ENCODE measurements around the gene SHISA3. TPM values are rescaled to one million over a fixed set of nuclear protein-coding genes. Genes with fewer than 3 reads are reported as not detected.
A peak's percentile ranks its signal among the peaks of the same experiment; 100 is the strongest.

The SHISA3 gene
- total RNA-seq, 6 donors from 2014 or later, result 0.76 to 5.9 (median 2.1) TPM; not detected in 1

DNA sequence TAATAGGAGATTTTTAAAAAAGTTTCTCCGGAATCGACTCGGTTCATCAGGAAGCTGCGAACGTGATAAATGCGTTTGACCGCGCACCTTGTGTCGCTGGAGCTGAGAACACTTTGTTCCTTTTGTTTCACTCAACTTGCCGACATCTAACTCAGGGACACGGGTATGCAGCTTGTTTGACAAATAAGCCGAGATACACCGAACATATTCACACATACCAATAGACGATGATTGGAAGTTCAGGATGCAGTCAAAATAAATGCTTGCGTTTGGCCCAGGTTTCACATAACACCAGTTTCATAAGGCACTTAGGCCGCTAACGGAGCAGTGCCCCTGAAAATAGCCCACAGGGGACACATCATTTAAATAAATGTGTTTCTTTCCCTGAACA, 932 bp upstream of the SHISA3 start:
- Histone ChIP-seq H3K4me3 (peak overlapping the region in 3 of 4 donors; percentile 35 to 57 (median 55)), H3K27ac (no peak overlapping the region), H3K4me1 (peaks cover 27 to 36% (median 30%) of the 10 kb centered on the region in 4 donors), H3K9me3 (no peaks in the 10 kb centered on the region), H3K27me3 (peaks cover 0 to 32% (median 17%) of the 10 kb centered on the region in 4 donors), H3K36me3 (no peaks in the 10 kb centered on the region)
- no peak for ATAC-seq (ENCODE audit: low FRiP score in 2 of 2)
- WGBS, 2 donors, result 22 to 44% methylated on average over 17 of the region's 17 CpGs
- TF ChIP-seq POLR2AphosphoS5 (IDR thresholded peaks at IDR 0.05) (no peak), EP300 (IDR thresholded peaks at IDR 0.05) (no peak), POLR2A (IDR thresholded peaks at IDR 0.05) (no peak)
- TF ChIP-seq, protein P1, sequence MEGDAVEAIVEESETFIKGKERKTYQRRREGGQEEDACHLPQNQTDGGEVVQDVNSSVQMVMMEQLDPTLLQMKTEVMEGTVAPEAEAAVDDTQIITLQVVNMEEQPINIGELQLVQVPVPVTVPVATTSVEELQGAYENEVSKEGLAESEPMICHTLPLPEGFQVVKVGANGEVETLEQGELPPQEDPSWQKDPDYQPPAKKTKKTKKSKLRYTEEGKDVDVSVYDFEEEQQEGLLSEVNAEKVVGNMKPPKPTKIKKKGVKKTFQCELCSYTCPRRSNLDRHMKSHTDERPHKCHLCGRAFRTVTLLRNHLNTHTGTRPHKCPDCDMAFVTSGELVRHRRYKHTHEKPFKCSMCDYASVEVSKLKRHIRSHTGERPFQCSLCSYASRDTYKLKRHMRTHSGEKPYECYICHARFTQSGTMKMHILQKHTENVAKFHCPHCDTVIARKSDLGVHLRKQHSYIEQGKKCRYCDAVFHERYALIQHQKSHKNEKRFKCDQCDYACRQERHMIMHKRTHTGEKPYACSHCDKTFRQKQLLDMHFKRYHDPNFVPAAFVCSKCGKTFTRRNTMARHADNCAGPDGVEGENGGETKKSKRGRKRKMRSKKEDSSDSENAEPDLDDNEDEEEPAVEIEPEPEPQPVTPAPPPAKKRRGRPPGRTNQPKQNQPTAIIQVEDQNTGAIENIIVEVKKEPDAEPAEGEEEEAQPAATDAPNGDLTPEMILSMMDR (IDR thresholded peaks at IDR 0.05), result no peak
- DNase-seq, result no peak

- Histone ChIP-seq H3K4me3 (peak overlapping the region in 3 of 4 donors; percentile 35 to 57 (median 55)), H3K9me3 (no peaks in the 10 kb centered on the region), H3K36me3 (no peaks in the 10 kb centered on the region), H3K27ac (peak overlapping the region in 2 of 4 donors; percentile 5 to 70), H3K27me3 (peaks cover 0 to 32% (median 17%) of the 10 kb centered on the region in 4 donors), H3K4me1 (peaks cover 27 to 36% (median 30%) of the 10 kb centered on the region in 4 donors)
- ATAC-seq (ENCODE audit: low FRiP score in 2 of 2) (peak; percentile 24 to 50), DNase-seq (peak in 1 of 2 donors; percentile 88)
- WGBS, 2 donors, result 0% methylated on average over 1 to 19 of the region's 52 CpGs
- TF ChIP-seq POLR2A (IDR thresholded peaks at IDR 0.05) (no peak), POLR2AphosphoS5 (IDR thresholded peaks at IDR 0.05) (no peak), EP300 (IDR thresholded peaks at IDR 0.05) (no peak)
- TF ChIP-seq, protein P1 (IDR thresholded peaks at IDR 0.05), result no peak
Measured at GRCh38 chr4:42397635-42398170, 415 bp downstream of the SHISA3 start.

GRCh38 chr4:42398171-42398870, 1.0 kb downstream of the SHISA3 start:
- 2% methylated on average over 30 to 41 of the region's 60 CpGs for WGBS, 2 donors
- peaks cover 27 to 36% (median 30%) of the 10 kb centered on the region in 4 donors for H3K4me1 ChIP-seq
- no peak for TF ChIP-seq POLR2A (IDR thresholded peaks at IDR 0.05)
- no peak for TF ChIP-seq POLR2AphosphoS5 (IDR thresholded peaks at IDR 0.05)
- TF ChIP-seq, protein P1 (IDR thresholded peaks at IDR 0.05), result no peak
- TF ChIP-seq EP300 (IDR thresholded peaks at IDR 0.05), result no peak

GRCh38 chr4:42398871-42399331, 1.6 kb downstream of the SHISA3 start:
- 5 to 8% methylated on average over 24 of the region's 24 CpGs for WGBS, 2 donors
- Histone ChIP-seq H3K36me3 (no peaks in the 10 kb centered on the region), H3K27ac (no peak overlapping the region), H3K9me3 (no peaks in the 10 kb centered on the region), H3K4me3 (peak overlapping the region in 3 of 4 donors; percentile 35 to 57 (median 55)), H3K4me1 (peaks cover 27 to 36% (median 30%) of the 10 kb centered on the region in 4 donors), H3K27me3 (peaks cover 0 to 32% (median 17%) of the 10 kb centered on the region in 4 donors)
- TF ChIP-seq EP300 (IDR thresholded peaks at IDR 0.05) (no peak), POLR2AphosphoS5 (IDR thresholded peaks at IDR 0.05) (no peak), POLR2A (IDR thresholded peaks at IDR 0.05) (no peak)
- TF ChIP-seq, protein P1 (IDR thresholded peaks at IDR 0.05), result no peak
- no peak for DNase-seq
- no peak for ATAC-seq (ENCODE audit: low FRiP score in 2 of 2)

More at GRCh38 chr4:42398171-42398870, 1.0 kb downstream of the SHISA3 start:
- Histone ChIP-seq H3K9me3 (no peaks in the 10 kb centered on the region), H3K27me3 (peaks cover 0 to 32% (median 17%) of the 10 kb centered on the region in 4 donors), H3K27ac (peak overlapping the region in 2 of 4 donors; percentile 5 to 70), H3K4me3 (peak overlapping the region in 3 of 4 donors; percentile 35 to 57 (median 55)), H3K36me3 (no peaks in the 10 kb centered on the region)
- peak; percentile 46 to 48 for ATAC-seq (ENCODE audit: low FRiP score in 2 of 2)
- no peak for DNase-seq

All from upper lobe of left lung (tissue), 6 donors.